Stimulated activated naive B cell treated with anti-CD40 and anti-IgM and Interleukin-4, amounts not matched to agents 10 μg/mL and 1 μg/mL and 100 μg/mL, for 72 hours (primary cell): ENCODE data around the gene LRRC36.

ENCODE experiments used
- ATAC-seq, 2 donors: fragments of 150-1000 bp; cut with Tn5 transposase; replicated peaks; 2 replicates each; pipeline ENCODE4 v1.10.0; 2021; ENCODE audit warnings: moderate library complexity in 1 of 2
- DNase-seq: peaks from one replicate; pipeline ENCODE4 v3.0.0; 2021
- H3K27ac Mint-ChIP-seq: one replicate; pipeline ENCODE4 v1.8.0; 2022; ENCODE audit warnings: mild to moderate bottlenecking, mixed read lengths
- H3K27me3 Mint-ChIP-seq, 2 donors: one replicate each; pipeline ENCODE4 v1.8.0; 2022; ENCODE audit warnings: mixed read lengths in 2 of 2
- H3K36me3 Mint-ChIP-seq, 2 donors: one replicate each; pipeline ENCODE4 v1.8.0; 2022; ENCODE audit warnings: mixed read lengths in 2 of 2, mild to moderate bottlenecking in 1 of 2
- H3K4me1 Mint-ChIP-seq, 2 donors: one replicate each; pipeline ENCODE4 v1.8.0; 2022; ENCODE audit warnings: mixed read lengths in 2 of 2, mild to moderate bottlenecking in 1 of 2
- H3K4me3 Mint-ChIP-seq, 2 donors: one replicate each; pipeline ENCODE4 v1.8.0; 2022; ENCODE audit warnings: mild to moderate bottlenecking in 2 of 2, mixed read lengths in 2 of 2, moderate library complexity in 1 of 2
- H3K9me3 Mint-ChIP-seq, 2 donors: one replicate each; pipeline ENCODE4 v1.8.0; 2022; ENCODE audit warnings: mixed read lengths in 2 of 2, mild to moderate bottlenecking in 1 of 2

The LRRC36 gene

GRCh38 chr16:67283826-67284555, 42.6 kb upstream of the LRRC36 start:
- no peak overlapping the region for H3K4me3 Mint-ChIP-seq
- no peaks in the 10 kb centered on the region for H3K36me3 Mint-ChIP-seq
- H3K27ac Mint-ChIP-seq: no peak overlapping the region
- H3K9me3 Mint-ChIP-seq: no peaks in the 10 kb centered on the region
- ATAC-seq (no peak), DNase-seq (no peak)
- no peaks in the 10 kb centered on the region for H3K4me1 Mint-ChIP-seq
- no peaks in the 10 kb centered on the region for H3K27me3 Mint-ChIP-seq

DNA sequence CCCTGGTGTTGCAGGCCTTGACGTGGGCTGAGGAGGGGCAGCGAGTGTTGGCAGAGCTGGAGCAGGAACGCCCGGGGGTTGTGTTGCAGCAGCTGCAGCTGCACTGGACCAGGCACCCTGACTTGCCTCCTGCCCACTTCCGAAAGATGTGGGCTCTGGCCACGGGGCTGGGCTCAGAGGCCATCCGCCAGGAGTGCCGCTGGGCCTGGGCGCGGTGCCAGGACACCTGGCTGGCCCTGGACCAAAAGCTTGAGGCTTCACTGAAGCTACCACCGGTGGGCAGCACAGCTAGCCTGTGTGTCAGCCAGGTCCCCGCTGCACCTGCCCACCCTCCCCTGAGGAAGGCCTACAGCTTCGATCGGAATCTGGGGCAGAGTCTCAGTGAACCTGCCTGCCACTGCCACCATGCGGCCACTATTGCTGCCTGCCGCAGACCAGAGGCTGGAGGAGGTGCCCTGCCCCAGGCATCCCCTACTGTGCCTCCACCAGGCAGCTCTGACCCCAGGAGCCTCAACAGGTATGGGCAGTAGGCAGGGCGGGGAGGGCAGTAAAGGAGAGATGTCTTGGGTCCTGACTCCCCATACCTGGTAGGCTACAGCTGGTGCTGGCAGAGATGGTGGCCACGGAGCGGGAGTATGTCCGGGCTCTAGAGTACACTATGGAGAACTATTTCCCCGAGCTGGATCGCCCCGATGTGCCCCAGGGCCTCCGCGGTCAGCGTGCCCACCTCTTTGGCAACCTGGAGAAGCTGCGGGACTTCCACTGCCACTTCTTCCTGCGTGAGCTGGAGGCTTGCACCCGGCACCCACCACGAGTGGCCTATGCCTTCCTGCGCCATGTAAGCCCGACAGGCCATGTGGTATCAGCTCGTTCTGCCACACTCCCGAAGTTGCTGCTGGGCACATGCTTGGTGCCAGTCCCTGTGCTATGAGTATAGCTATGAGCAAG, 41.6 kb upstream of the LRRC36 start:
- Mint-ChIP-seq H3K27me3 (no peaks in the 10 kb centered on the region), H3K4me3 (no peak overlapping the region), H3K36me3 (no peaks in the 10 kb centered on the region), H3K9me3 (no peaks in the 10 kb centered on the region), H3K27ac (no peak overlapping the region), H3K4me1 (no peaks in the 10 kb centered on the region)
- ATAC-seq (no peak), DNase-seq (no peak)

GRCh38 chr16:67286441-67287235, 40.0 kb upstream of the LRRC36 start:
- Mint-ChIP-seq H3K36me3 (no peaks in the 10 kb centered on the region), H3K9me3 (no peaks in the 10 kb centered on the region), H3K4me3 (no peak overlapping the region), H3K4me1 (no peaks in the 10 kb centered on the region), H3K27ac (no peak overlapping the region), H3K27me3 (no peaks in the 10 kb centered on the region)
- DNase-seq (no peak), ATAC-seq (no peak)

- no peaks in the 10 kb centered on the region for H3K9me3 Mint-ChIP-seq
- no peak overlapping the region for H3K4me3 Mint-ChIP-seq
- H3K4me1 Mint-ChIP-seq: no peaks in the 10 kb centered on the region
- H3K27me3 Mint-ChIP-seq: no peaks in the 10 kb centered on the region
- DNase-seq: no peak
- no peak for ATAC-seq
- no peaks in the 10 kb centered on the region for H3K36me3 Mint-ChIP-seq
- H3K27ac Mint-ChIP-seq: no peak overlapping the region
Measured at GRCh38 chr16:67287960-67288359, 38.7 kb upstream of the LRRC36 start.

DNA sequence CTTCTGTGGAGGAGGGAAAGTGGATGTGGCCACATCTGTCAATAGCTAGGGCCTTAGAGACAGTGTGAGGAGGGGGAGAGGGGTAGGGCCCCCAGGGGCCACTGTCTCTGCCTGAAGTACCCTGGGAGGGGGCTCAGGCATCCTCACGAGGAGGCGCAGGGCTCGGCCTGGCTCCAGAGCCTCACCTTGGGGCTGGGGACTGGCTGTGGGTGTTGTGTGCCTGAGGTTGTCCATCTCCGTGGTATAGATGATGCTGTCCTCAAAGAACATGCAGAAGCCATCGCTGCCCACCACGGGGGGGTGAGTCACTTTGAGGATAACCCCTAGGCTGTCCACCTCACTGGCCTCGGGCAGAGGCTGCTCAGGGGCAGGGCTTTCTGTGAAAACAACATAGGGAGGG, 35.2 kb upstream of the LRRC36 start:
- Mint-ChIP-seq H3K36me3 (no peaks in the 10 kb centered on the region), H3K4me1 (no peaks in the 10 kb centered on the region), H3K4me3 (no peak overlapping the region), H3K27me3 (peaks cover 3 to 4% of the 10 kb centered on the region in 2 donors), H3K27ac (no peak overlapping the region), H3K9me3 (no peaks in the 10 kb centered on the region)
- no peak for DNase-seq
- ATAC-seq: no peak

DNA sequence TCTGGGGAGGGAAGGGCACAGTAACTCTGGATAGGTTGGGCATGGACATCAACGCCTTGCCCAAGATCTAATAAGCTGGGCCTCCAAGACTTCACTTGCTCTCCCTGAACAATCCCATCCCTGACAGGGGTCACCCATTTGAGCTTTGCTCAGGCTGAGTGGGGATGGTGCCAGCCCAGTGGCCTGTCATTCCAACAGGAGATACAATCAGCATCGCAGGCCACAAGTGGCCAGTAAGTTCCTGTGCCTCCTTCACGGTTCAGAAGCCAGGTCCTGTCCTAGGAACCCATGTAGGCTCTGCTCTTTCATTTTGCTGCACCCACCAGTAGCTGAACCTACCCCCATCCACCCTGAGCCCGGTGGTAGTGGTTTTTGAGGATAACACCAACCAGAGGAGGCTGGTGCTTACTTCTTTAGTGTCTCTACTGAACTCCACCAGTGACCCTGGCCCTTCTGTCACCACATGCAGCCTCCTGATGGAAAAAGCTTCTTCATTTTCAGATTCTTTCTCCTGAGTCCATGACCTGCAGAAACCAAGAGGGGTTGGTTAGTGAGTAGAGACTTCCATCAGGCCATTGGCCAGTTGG, 32.4 kb upstream of the LRRC36 start:
- no peak for DNase-seq
- no peak for ATAC-seq
- H3K27ac Mint-ChIP-seq: no peak overlapping the region

GRCh38 chr16:67294938-67295361, 31.7 kb upstream of the LRRC36 start:
- H3K4me1 Mint-ChIP-seq: no peaks in the 10 kb centered on the region
- H3K27me3 Mint-ChIP-seq: peaks cover 5 to 10% of the 10 kb centered on the region in 2 donors
- no peak for ATAC-seq
- H3K4me3 Mint-ChIP-seq: no peak overlapping the region
- no peak overlapping the region for H3K27ac Mint-ChIP-seq
- no peak for DNase-seq
- H3K9me3 Mint-ChIP-seq: no peaks in the 10 kb centered on the region
- no peaks in the 10 kb centered on the region for H3K36me3 Mint-ChIP-seq

More for the DNA sequence above, 32.4 kb upstream of the LRRC36 start:
- no peaks in the 10 kb centered on the region for H3K36me3 Mint-ChIP-seq
- no peaks in the 10 kb centered on the region for H3K4me1 Mint-ChIP-seq
- H3K4me3 Mint-ChIP-seq: no peak overlapping the region
- no peaks in the 10 kb centered on the region for H3K9me3 Mint-ChIP-seq
- H3K27me3 Mint-ChIP-seq: peaks cover 5 to 10% of the 10 kb centered on the region in 2 donors

- Mint-ChIP-seq H3K4me3 (no peak overlapping the region), H3K27ac (no peak overlapping the region), H3K36me3 (no peaks in the 10 kb centered on the region), H3K9me3 (no peaks in the 10 kb centered on the region), H3K4me1 (no peaks in the 10 kb centered on the region), H3K27me3 (peaks cover 5 to 10% of the 10 kb centered on the region in 2 donors)
- DNase-seq: no peak
- ATAC-seq: no peak
Measured at GRCh38 chr16:67296420-67296819, 30.2 kb upstream of the LRRC36 start.

DNA sequence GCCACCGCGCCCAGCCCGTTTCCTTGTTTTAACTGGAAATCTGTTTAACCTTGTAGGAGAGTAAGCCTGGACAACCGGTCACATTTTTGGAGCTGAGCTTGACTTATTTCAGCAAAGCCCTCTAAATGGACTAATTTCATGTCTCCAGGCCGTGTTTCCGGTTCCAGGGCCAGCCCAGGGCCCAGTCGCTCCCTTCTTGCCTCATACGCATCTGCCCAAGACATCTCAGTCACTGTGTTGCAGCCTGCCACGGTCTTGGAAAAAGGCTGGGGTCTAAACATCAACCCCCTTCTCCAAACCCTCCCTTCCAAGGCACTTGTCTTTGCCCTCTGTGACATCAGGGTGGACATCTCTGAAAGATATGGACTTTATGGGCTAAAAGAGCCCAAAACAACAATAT, 28.3 kb upstream of the LRRC36 start:
- no peak overlapping the region for H3K4me3 Mint-ChIP-seq
- ATAC-seq (no peak), DNase-seq (no peak)
- no peaks in the 10 kb centered on the region for H3K4me1 Mint-ChIP-seq
- no peak overlapping the region for H3K27ac Mint-ChIP-seq
- no peaks in the 10 kb centered on the region for H3K9me3 Mint-ChIP-seq
- H3K36me3 Mint-ChIP-seq: no peaks in the 10 kb centered on the region
- peaks cover 5 to 10% of the 10 kb centered on the region in 2 donors for H3K27me3 Mint-ChIP-seq

DNA sequence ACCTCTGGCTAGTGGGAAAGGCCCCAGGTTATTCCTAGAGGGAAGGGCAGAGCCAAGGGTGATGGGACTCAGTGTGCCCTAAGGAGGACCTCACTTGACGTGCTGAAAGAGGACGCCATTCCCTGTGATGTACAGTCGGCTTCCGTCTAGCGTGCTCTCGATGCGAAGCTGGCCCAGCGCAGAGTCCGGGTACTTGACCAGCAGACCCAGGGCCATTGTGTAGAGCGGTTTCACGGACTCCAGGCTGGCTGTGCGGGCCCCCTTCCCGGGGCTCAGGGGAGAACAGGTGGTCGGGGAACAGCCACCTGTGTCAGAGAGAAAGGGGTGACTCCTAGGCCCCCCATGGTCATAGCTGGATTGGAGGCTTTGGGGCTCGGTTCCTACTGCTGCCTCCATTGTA, 27.3 kb upstream of the LRRC36 start:
- ATAC-seq (no peak), DNase-seq (no peak)
- peaks cover 5 to 10% of the 10 kb centered on the region in 2 donors for H3K27me3 Mint-ChIP-seq
- no peaks in the 10 kb centered on the region for H3K36me3 Mint-ChIP-seq
- H3K4me1 Mint-ChIP-seq: no peaks in the 10 kb centered on the region
- no peak overlapping the region for H3K27ac Mint-ChIP-seq
- H3K9me3 Mint-ChIP-seq: no peaks in the 10 kb centered on the region
- H3K4me3 Mint-ChIP-seq: no peak overlapping the region

DNA sequence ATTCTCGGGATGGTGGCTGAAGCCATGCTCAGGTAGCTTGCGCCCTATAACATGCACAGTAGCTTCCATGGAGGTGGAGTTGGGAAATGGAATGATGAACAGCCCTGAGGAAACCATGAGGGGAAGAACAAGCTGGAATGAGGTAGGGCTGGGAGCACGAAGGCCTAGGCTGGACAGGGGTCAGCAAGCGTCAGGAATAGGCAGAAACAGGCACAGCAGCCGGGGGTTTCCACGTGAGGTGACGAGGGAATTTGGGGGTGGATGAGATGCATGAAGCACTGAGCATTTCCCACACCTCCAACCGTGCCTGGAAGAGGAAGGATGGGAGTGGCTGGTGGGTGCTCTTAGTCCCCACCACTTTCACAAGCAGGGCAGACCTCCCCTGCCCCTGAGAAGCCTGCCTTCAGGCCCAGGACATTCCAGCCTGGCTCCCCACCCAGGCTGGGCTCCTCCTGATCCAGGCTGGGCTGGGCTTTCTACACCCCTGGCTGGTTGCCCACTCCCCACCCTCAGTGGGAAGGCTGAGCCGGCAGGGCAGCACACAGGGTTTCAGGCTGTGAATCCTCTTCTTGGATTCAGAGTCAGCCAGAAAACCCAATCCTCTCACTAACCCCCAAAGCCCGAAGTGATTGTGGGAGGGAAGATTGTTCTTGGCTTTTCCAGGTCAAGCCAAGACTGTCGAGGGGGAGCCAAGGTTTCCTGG, 25.4 kb upstream of the LRRC36 start:
- H3K36me3 Mint-ChIP-seq: no peaks in the 10 kb centered on the region
- ATAC-seq (no peak), DNase-seq (no peak)
- peaks cover 8 to 9% of the 10 kb centered on the region in 2 donors for H3K27me3 Mint-ChIP-seq
- H3K4me3 Mint-ChIP-seq: no peak overlapping the region
- no peak overlapping the region for H3K27ac Mint-ChIP-seq
- H3K9me3 Mint-ChIP-seq: no peaks in the 10 kb centered on the region
- peaks cover 0 to 3% of the 10 kb centered on the region in 2 donors for H3K4me1 Mint-ChIP-seq

- DNase-seq (no peak), ATAC-seq (no peak)
- Mint-ChIP-seq H3K27ac (no peak overlapping the region), H3K27me3 (peaks cover 5 to 7% of the 10 kb centered on the region in 2 donors), H3K4me3 (no peak overlapping the region), H3K4me1 (peaks cover 0 to 3% of the 10 kb centered on the region in 2 donors), H3K36me3 (no peaks in the 10 kb centered on the region), H3K9me3 (no peaks in the 10 kb centered on the region)
Measured at GRCh38 chr16:67302076-67302475, 24.5 kb upstream of the LRRC36 start.

GRCh38 chr16:67302970-67303369, 23.6 kb upstream of the LRRC36 start:
- H3K27me3 Mint-ChIP-seq: peaks cover 5 to 7% of the 10 kb centered on the region in 2 donors
- no peak overlapping the region for H3K27ac Mint-ChIP-seq
- H3K36me3 Mint-ChIP-seq: no peaks in the 10 kb centered on the region
- no peak overlapping the region for H3K4me3 Mint-ChIP-seq
- peaks cover 0 to 3% of the 10 kb centered on the region in 2 donors for H3K4me1 Mint-ChIP-seq
- no peak for ATAC-seq
- DNase-seq: no peak
- H3K9me3 Mint-ChIP-seq: no peaks in the 10 kb centered on the region
